HepG2 (cell line): Measurements from ENCODE around the gene PDZD4. TPM values are rescaled to one million over a fixed set of nuclear protein-coding genes. Genes with fewer than 3 reads are reported as not detected.

Experiments
- AGO1 ChIP-seq: fragments of 200-400 bp; formaldehyde crosslinking; IDR thresholded peaks from 2 replicates; pipeline ENCODE4 v1.6.1; 2017; ENCODE audit warnings: mild to moderate bottlenecking, low read depth, low read length, moderate library complexity; ENCODE audit not compliant: poor library complexity, severe bottlenecking
- ARNTL ChIP-seq: sonication (generic); formaldehyde crosslinking; IDR thresholded peaks from 2 replicates; pipeline ENCODE4 v1.4.0; 2020; ENCODE audit warnings: mild to moderate bottlenecking, missing genetic modification reagents
- CENPBD1 ChIP-seq: sonication (generic); formaldehyde crosslinking; IDR thresholded peaks from 2 replicates; pipeline ENCODE4 v1.8.0; 2022; ENCODE audit warnings: missing genetic modification reagents, low read depth, mild to moderate bottlenecking, borderline replicate concordance
- EP300 ChIP-seq, 3 experiments: sonication (generic) in 1 of 3; formaldehyde crosslinking in 1 of 3; IDR thresholded peaks; 2 replicates each; pipeline versions ENCODE4 v1.5.1 to v1.6.1; 2011 to 2020; ENCODE audit warnings: low read depth in 2 of 3, low read length in 2 of 3, borderline replicate concordance in 1 of 3, improper control_type of control experiment in 1 of 3, mild to moderate bottlenecking in 1 of 3, missing genetic modification reagents in 1 of 3, moderate library complexity in 1 of 3
- FIP1L1 ChIP-seq: fragments of 200-400 bp; formaldehyde crosslinking; IDR thresholded peaks from 2 replicates; pipeline ENCODE4 v1.6.1; 2018; ENCODE audit warnings: low read depth, mild to moderate bottlenecking, low read length, moderate library complexity, borderline replicate concordance; ENCODE audit not compliant: insufficient read depth
- HMGXB3 ChIP-seq: sonication (generic); formaldehyde crosslinking; IDR thresholded peaks from 2 replicates; pipeline ENCODE4 v1.4.0; 2020; ENCODE audit warnings: missing genetic modification reagents, borderline replicate concordance
- MEIS1 ChIP-seq: sonication (generic); formaldehyde crosslinking; IDR thresholded peaks from 2 replicates; pipeline ENCODE4 v1.9.0; 2021; ENCODE audit warnings: mild to moderate bottlenecking, missing genetic modification reagents, moderate library complexity, borderline replicate concordance
- MTERF4 ChIP-seq: sonication (generic); formaldehyde crosslinking; IDR thresholded peaks from 2 replicates; pipeline ENCODE4 v1.8.0; 2023; ENCODE audit warnings: mild to moderate bottlenecking, missing genetic modification reagents
- MXI1 ChIP-seq: IDR thresholded peaks from 3 replicates; pipeline ENCODE4 v1.6.1; 2012; ENCODE audit warnings: low read depth, low read length, inconsistent platforms, borderline replicate concordance
- PHF8 ChIP-seq: sonication (generic); formaldehyde crosslinking; IDR thresholded peaks from 2 replicates; pipeline ENCODE4 v1.5.0; 2020; ENCODE audit warnings: missing genetic modification reagents
- RBM22 ChIP-seq: fragments of 200-400 bp; formaldehyde crosslinking; optimal IDR thresholded peaks from 2 replicates; pipeline ENCODE3; 2017; ENCODE audit warnings: mild to moderate bottlenecking, low read length, moderate library complexity
- TCF12 ChIP-seq, 2 experiments: fragments of 450-650 bp in 1 of 2; sonication (generic) in 1 of 2; formaldehyde crosslinking in 1 of 2; IDR thresholded peaks; 2 replicates each; pipeline versions ENCODE4 v1.6.1 to v1.8.0; 2017 to 2022; ENCODE audit warnings: antibody characterized with exemption in 1 of 2, mild to moderate bottlenecking in 1 of 2, missing genetic modification reagents in 1 of 2, moderate library complexity in 1 of 2
- TCF7 ChIP-seq: sonication (generic); IDR thresholded peaks from 2 replicates; pipeline ENCODE4 v1.6.1; 2016; ENCODE audit warnings: antibody characterized with exemption, low read depth
- ZFAT ChIP-seq: sonication (generic); formaldehyde crosslinking; conservative IDR thresholded peaks from 2 replicates; pipeline ENCODE4 v1.8.1; 2023; ENCODE audit warnings: missing genetic modification reagents, inconsistent platforms
- ZKSCAN8 ChIP-seq: IDR thresholded peaks from 2 replicates; pipeline ENCODE4 v1.6.1; 2016; ENCODE audit warnings: borderline replicate concordance, missing genetic modification reagents, missing compliant biosample characterization
- ZNF30 ChIP-seq: sonication (generic); formaldehyde crosslinking; IDR thresholded peaks from 2 replicates; pipeline ENCODE4 v1.5.0; 2020; ENCODE audit warnings: mild to moderate bottlenecking, missing genetic modification reagents
- ZNF382 ChIP-seq: sonication (generic); formaldehyde crosslinking; IDR thresholded peaks from 2 replicates; pipeline ENCODE4 v1.5.0; 2020; ENCODE audit warnings: missing genetic modification reagents, mild to moderate bottlenecking, borderline replicate concordance
- ZNF530 ChIP-seq: sonication (generic); formaldehyde crosslinking; IDR thresholded peaks from 2 replicates; pipeline ENCODE4 v1.5.0; 2020; ENCODE audit warnings: low read depth, mild to moderate bottlenecking, missing genetic modification reagents
- ZNF589 ChIP-seq: sonication (generic); formaldehyde crosslinking; conservative IDR thresholded peaks from 2 replicates; pipeline ENCODE4 v1.8.0; 2022; ENCODE audit warnings: mild to moderate bottlenecking, moderate library complexity, missing genetic modification reagents
- polyA plus RNA-seq, 8 experiments: library from polyadenylated mRNA; depleted of rRNA in 3 of 8; stranded (reverse) in 7 of 8; unstranded in 1 of 8; fragments of >200 nt; fragmentation: Illumina TruSeq in 4 of 8; extraction: Trizol in 4 of 8; gene quantifications; 2 replicates each; pipeline versions ENCODE4 v1.2.1 to v1.2.3, GENCODE V29; 2011 to 2016; ENCODE audit warnings: low read depth in 4 of 8, missing spikeins in 1 of 8, mixed read lengths in 1 of 8; ENCODE audit not compliant: insufficient read depth in 1 of 8
- total RNA-seq, 5 experiments: library from RNA; depleted of rRNA; stranded (reverse); fragments of >200 nt; fragmentation: Illumina TruSeq; extraction: Trizol; gene quantifications; 2 replicates each; pipeline ENCODE4 v1.2.3, GENCODE V29; 2016; ENCODE audit warnings: low read depth in 1 of 5

The PDZD4 gene
- total and polyA plus RNA-seq, 2 of the 13 experiments (the other 11 are each of a cell fraction or from before 2014, with no cell fraction given) = not detected

- TF ChIP-seq CENPBD1 (CRISPR knock-in tag) (peak; percentile 97; the same call in 1 of the 2 replicates), HMGXB3 (CRISPR knock-in tag) (peak; percentile 98), TCF12 (IDR thresholded peaks at IDR 0.05) (no peak), TCF12 (CRISPR knock-in tag; IDR thresholded peaks at IDR 0.05) (peak; percentile 96), MTERF4 (CRISPR knock-in tag) (peak; percentile 100), ZFAT (CRISPR knock-in tag) (peak; percentile 97), ZNF530 (CRISPR knock-in tag) (peak; percentile 98), ZNF382 (CRISPR knock-in tag) (peak; percentile 87; the same call in 1 of the 2 replicates), TCF7 (no peak), AGO1 (no peak), ZKSCAN8 (CRISPR knock-in tag) (peak; percentile 97), ZNF589 (CRISPR knock-in tag) (peak; percentile 99), EP300 (IDR thresholded peaks at IDR 0.05; ENCODE audit: low read depth in 2 of 2, low read length in 2 of 2) (no peak), EP300 (CRISPR knock-in tag; IDR thresholded peaks at IDR 0.05; ENCODE audit: borderline replicate concordance) (peak; percentile 81; the same call in 1 of the 2 replicates), ZNF30 (CRISPR knock-in tag) (peak; percentile 99), PHF8 (CRISPR knock-in tag) (peak; percentile 67), FIP1L1 (no peak), RBM22 (no peak), MXI1 (peak; percentile 91; the same call in 2 of the 3 replicates), ARNTL (CRISPR knock-in tag) (peak; percentile 97), MEIS1 (CRISPR knock-in tag) (peak; percentile 98)
Measured at GRCh38 chrX:153875391-153876111, 45.2 kb upstream of the PDZD4 start (continued).
